Keratinocyte (primary cell): ENCODE results near the gene HORMAD2.

Source experiments
- EZH2 ChIP-seq: IDR thresholded peaks from one replicate; pipeline ENCODE4 v1.6.1; 2012; ENCODE audit warnings: inconsistent platforms, mild to moderate bottlenecking, low read length, moderate library complexity
- TF ChIP-seq, protein P1 (sequence below), 3 experiments: IDR thresholded peaks in 1 of 3; conservative IDR thresholded peaks in 1 of 3; optimal IDR thresholded peaks in 1 of 3; 2 replicates in 2 of 3; 3 replicates in 1 of 3; pipeline versions ENCODE3 to v1.5.1; 2011; ENCODE audit warnings: low read length in 3 of 3, mild to moderate bottlenecking in 3 of 3, moderate library complexity in 2 of 3, control low read depth in 1 of 3, inconsistent platforms in 1 of 3; ENCODE audit not compliant: insufficient read depth in 2 of 3; ENCODE audit errors: extremely low read depth in 1 of 3

DNA sequence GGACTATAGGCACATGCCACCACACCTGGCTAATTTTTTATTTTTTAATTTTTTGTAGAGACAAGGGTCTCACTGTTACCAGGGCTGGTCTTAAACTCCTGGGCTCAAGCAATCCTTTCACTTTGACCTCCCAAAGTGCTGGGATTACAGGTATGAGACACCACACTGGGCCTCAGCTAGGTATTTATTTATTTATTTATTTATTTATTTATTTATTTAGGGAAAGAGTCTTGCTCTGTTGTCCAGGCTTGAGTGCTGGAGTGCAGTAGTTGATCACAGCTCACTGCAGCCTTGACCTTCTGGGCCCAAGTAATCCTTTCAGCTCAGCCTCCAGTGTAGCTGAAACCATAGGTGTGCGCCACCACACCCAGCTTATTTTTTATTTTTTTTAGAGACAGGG lies 43.2 kb downstream of the HORMAD2 start:
- TF ChIP-seq, protein P1, sequence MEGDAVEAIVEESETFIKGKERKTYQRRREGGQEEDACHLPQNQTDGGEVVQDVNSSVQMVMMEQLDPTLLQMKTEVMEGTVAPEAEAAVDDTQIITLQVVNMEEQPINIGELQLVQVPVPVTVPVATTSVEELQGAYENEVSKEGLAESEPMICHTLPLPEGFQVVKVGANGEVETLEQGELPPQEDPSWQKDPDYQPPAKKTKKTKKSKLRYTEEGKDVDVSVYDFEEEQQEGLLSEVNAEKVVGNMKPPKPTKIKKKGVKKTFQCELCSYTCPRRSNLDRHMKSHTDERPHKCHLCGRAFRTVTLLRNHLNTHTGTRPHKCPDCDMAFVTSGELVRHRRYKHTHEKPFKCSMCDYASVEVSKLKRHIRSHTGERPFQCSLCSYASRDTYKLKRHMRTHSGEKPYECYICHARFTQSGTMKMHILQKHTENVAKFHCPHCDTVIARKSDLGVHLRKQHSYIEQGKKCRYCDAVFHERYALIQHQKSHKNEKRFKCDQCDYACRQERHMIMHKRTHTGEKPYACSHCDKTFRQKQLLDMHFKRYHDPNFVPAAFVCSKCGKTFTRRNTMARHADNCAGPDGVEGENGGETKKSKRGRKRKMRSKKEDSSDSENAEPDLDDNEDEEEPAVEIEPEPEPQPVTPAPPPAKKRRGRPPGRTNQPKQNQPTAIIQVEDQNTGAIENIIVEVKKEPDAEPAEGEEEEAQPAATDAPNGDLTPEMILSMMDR (optimal IDR thresholded peaks at IDR 0.05 in 1 of 3, IDR thresholded peaks at IDR 0.05 in 1 of 3, conservative IDR thresholded peaks at IDR 0.05 in 1 of 3; ENCODE audit: extremely low read depth in 1 of 3, insufficient read depth in 2 of 3, low read length in 3 of 3), result no peak
- TF ChIP-seq EZH2, result no peak
